GM12878 (cell line): ENCODE measurements around the gene LNX2. TPM values are rescaled to one million over a fixed set of nuclear protein-coding genes. Genes with fewer than 3 reads are reported as not detected.

Source experiments
- CBX5 ChIP-seq: sonication (generic); IDR thresholded peaks from 2 replicates; pipeline ENCODE4 v1.6.1; 2016; ENCODE audit warnings: low read depth, moderate library complexity, mild to moderate bottlenecking, inconsistent platforms
- CTCF ChIP-seq, 3 experiments: IDR thresholded peaks in 2 of 3; conservative IDR thresholded peaks in 1 of 3; 2 replicates each; pipeline ENCODE4 v1.5.1; 2011; ENCODE audit warnings: low read depth in 3 of 3, low read length in 3 of 3, mild to moderate bottlenecking in 3 of 3, control low read depth in 2 of 3, moderate library complexity in 2 of 3, inconsistent platforms in 1 of 3, mixed read lengths in 1 of 3; ENCODE audit not compliant: control insufficient read depth in 2 of 3, insufficient read depth in 1 of 3; ENCODE audit errors: extremely low read depth in 1 of 3
- EGR1 ChIP-seq, 2 experiments: IDR thresholded peaks; 1 replicate in 1 of 2; 2 replicates in 1 of 2; pipeline ENCODE4 v1.6.1; 2011 to 2012; ENCODE audit warnings: low read depth in 2 of 2, low read length in 2 of 2, borderline replicate concordance in 1 of 2, mild to moderate bottlenecking in 1 of 2, moderate library complexity in 1 of 2
- GABPA ChIP-seq: IDR thresholded peaks from 2 replicates; pipeline ENCODE4 v1.6.1; 2014; ENCODE audit warnings: antibody characterized with exemption, low read depth, mild to moderate bottlenecking, inconsistent platforms
- HCFC1 ChIP-seq: fragments of 150-350 bp; IDR thresholded peaks from 2 replicates; pipeline ENCODE4 v1.6.1; 2014; ENCODE audit warnings: low read length
- IRF4 ChIP-seq: IDR thresholded peaks from 2 replicates; pipeline ENCODE4 v1.6.1; 2011; ENCODE audit warnings: low read depth, low read length
- IRF5 ChIP-seq: fragments of 450-650 bp; IDR thresholded peaks from 2 replicates; pipeline ENCODE4 v1.6.1; 2017; ENCODE audit warnings: borderline replicate concordance
- MTA2 ChIP-seq: fragments of 450-650 bp; IDR thresholded peaks from 2 replicates; pipeline ENCODE4 v1.6.1; 2016; ENCODE audit warnings: low read depth, mild to moderate bottlenecking, moderate library complexity
- MYB ChIP-seq: fragments of 150-350 bp; IDR thresholded peaks from 2 replicates; pipeline ENCODE4 v1.6.1; 2014; ENCODE audit warnings: mild to moderate bottlenecking, low read depth, low read length, borderline replicate concordance
- MYC ChIP-seq: IDR thresholded peaks from 2 replicates; pipeline ENCODE4 v1.6.1; 2011; ENCODE audit warnings: mild to moderate bottlenecking, low read length, moderate library complexity, inconsistent platforms; ENCODE audit not compliant: insufficient read depth, insufficient replicate concordance, insufficient read length, severe bottlenecking
- NFYA ChIP-seq: IDR thresholded peaks from 2 replicates; pipeline ENCODE4 v1.6.1; 2011; ENCODE audit warnings: low read depth, mild to moderate bottlenecking, low read length, improper control_type of control experiment, borderline replicate concordance
- NR2F1 ChIP-seq: fragments of 450-650 bp; conservative IDR thresholded peaks from 2 replicates; pipeline ENCODE4 v1.6.1; 2017; ENCODE audit warnings: mild to moderate bottlenecking
- NRF1 ChIP-seq: conservative IDR thresholded peaks from 2 replicates; pipeline ENCODE4 v1.6.1; 2011; ENCODE audit warnings: mild to moderate bottlenecking, low read depth, low read length, improper control_type of control experiment
- PKNOX1 ChIP-seq: fragments of 450-650 bp; IDR thresholded peaks from 2 replicates; pipeline ENCODE4 v1.6.1; 2016; ENCODE audit warnings: mild to moderate bottlenecking
- RFX5 ChIP-seq: IDR thresholded peaks from 2 replicates; pipeline ENCODE4 v1.6.1; 2011; ENCODE audit warnings: low read depth, low read length, improper control_type of control experiment
- TCF7 ChIP-seq: IDR thresholded peaks from 2 replicates; pipeline ENCODE4 v1.6.1; 2014; ENCODE audit warnings: antibody characterized with exemption, borderline replicate concordance
- USF2 ChIP-seq: IDR thresholded peaks from 2 replicates; pipeline ENCODE4 v1.6.1; 2011; ENCODE audit warnings: low read depth, low read length, improper control_type of control experiment, borderline replicate concordance
- WRNIP1 ChIP-seq: IDR thresholded peaks from 2 replicates; pipeline ENCODE4 v1.6.1; 2011; ENCODE audit warnings: low read depth, low read length, improper control_type of control experiment, borderline replicate concordance
- ZBED1 ChIP-seq: IDR thresholded peaks from 2 replicates; pipeline ENCODE4 v1.6.1; 2016; ENCODE audit warnings: borderline replicate concordance
- ZBTB33 ChIP-seq: fragments of 450-650 bp; IDR thresholded peaks from 2 replicates; pipeline ENCODE4 v1.6.1; 2017; ENCODE audit warnings: mild to moderate bottlenecking
- ZNF24 ChIP-seq: fragments of 450-650 bp; IDR thresholded peaks from 2 replicates; pipeline ENCODE4 v1.6.1; 2017; ENCODE audit warnings: antibody characterized with exemption, mild to moderate bottlenecking
- ZZZ3 ChIP-seq: IDR thresholded peaks from 2 replicates; pipeline ENCODE4 v1.6.1; 2011; ENCODE audit warnings: low read depth; ENCODE audit not compliant: control insufficient read depth, insufficient read length
- polyA plus RNA-seq, 11 experiments: library from polyadenylated mRNA; depleted of rRNA in 4 of 11; unstranded in 6 of 11; stranded (reverse) in 5 of 11; fragments of >200 nt; fragmentation: Nextera tagmentation in 4 of 11; fragmentation: Illumina TruSeq in 1 of 11; extraction: Ambion mirVana in 4 of 11; extraction: Trizol in 1 of 11; gene quantifications; 1 replicate in 1 of 11; 2 replicates in 10 of 11; pipeline versions ENCODE4 v1.2.1 to v1.2.3, GENCODE V29; 2011 to 2016; ENCODE audit warnings: inconsistent platforms in 2 of 11, missing spikeins in 2 of 11, low read depth in 1 of 11
- total RNA-seq, 4 experiments: library from RNA; depleted of rRNA in 3 of 4; stranded (reverse); fragments of >200 nt in 3 of 4; fragmentation: Illumina TruSeq in 1 of 4; extraction: Trizol in 1 of 4; gene quantifications; 2 replicates each; pipeline versions ENCODE4 v1.2.1 to v1.2.3, GENCODE V29; 2013 to 2021

The LNX2 gene
- total and polyA plus RNA-seq, 10 of the 15 experiments (the other 5 are each of a cell fraction or from before 2014, with no cell fraction given): 1.3 to 7.7 (median 4.4) TPM

GRCh38 chr13:27621366-27622101 lies 1.2 kb upstream of the LNX2 start, which contains the start of gene POLR1D (continued):
- TF ChIP-seq ZBTB33 (no peak), MYB (no peak), ZNF24 (no peak), EGR1 (IDR thresholded peaks at IDR 0.05; ENCODE audit: borderline replicate concordance in 1 of 2, low read depth in 2 of 2, low read length in 2 of 2) (peak in 1 of 2 experiments; percentile 30; a peak in 1 of 3 replicates), RFX5 (0 out of 2 replicates have a peak, but pooled peaks have one; percentile 35), ZBED1 (no peak), IRF5 (no peak), IRF4 (no peak), NRF1 (0 out of 2 replicates have a peak, but pooled peaks have one; percentile 24), USF2 (peak; percentile 19; the same call in 1 of the 2 replicates), TCF7 (no peak), HCFC1 (no peak), ZZZ3 (no peak), CTCF (IDR thresholded peaks at IDR 0.05 in 2 of 3, conservative IDR thresholded peaks at IDR 0.05 in 1 of 3; ENCODE audit: control insufficient read depth in 2 of 3, extremely low read depth in 1 of 3, insufficient read depth in 1 of 3, low read depth in 3 of 3, low read length in 3 of 3) (no peak), PKNOX1 (no peak), CBX5 (no peak), NFYA (no peak), MYC (peak; percentile 89), WRNIP1 (no peak), NR2F1 (peak; percentile 75), GABPA (0 out of 2 replicates have a peak, but pooled peaks have one; percentile 15), MTA2 (no peak)
